Astrocyte (in vitro differentiated cells and primary cell): ENCODE data around the gene UNC5C. TPM values are rescaled to one million over a fixed set of nuclear protein-coding genes. Genes with fewer than 3 reads are reported as not detected.

Source experiments
- DNase-seq: peaks from one replicate; pipeline ENCODE4 v3.0.0-alpha.2; 2010; ENCODE audit warnings: low read depth
- FAIRE-seq: peaks from 2 replicates; lab custom pipeline; 2011; peaks lifted over from hg19 to GRCh38; lab: Jason Lieb, UNC
- H2AFZ ChIP-seq: 2 replicates; pipeline ENCODE4 v1.6.0; 2012; ENCODE audit warnings: low read depth, low read length, inconsistent platforms
- H3K27ac ChIP-seq: 2 replicates; pipeline ENCODE4 v1.5.1; 2011; ENCODE audit warnings: low read depth, low read length, inconsistent platforms
- H3K27me3 ChIP-seq: 2 replicates; pipeline ENCODE4 v1.6.0; 2011; ENCODE audit warnings: low read length, inconsistent platforms; ENCODE audit not compliant: insufficient read depth
- H3K36me3 ChIP-seq: 2 replicates; pipeline ENCODE4 v1.5.1; 2011; ENCODE audit warnings: low read length, inconsistent platforms; ENCODE audit not compliant: insufficient read depth
- H3K4me1 ChIP-seq: 2 replicates; pipeline ENCODE4 v1.5.1; 2011; ENCODE audit warnings: low read length, inconsistent platforms; ENCODE audit not compliant: insufficient read depth
- H3K4me2 ChIP-seq: 2 replicates; pipeline ENCODE4 v1.6.0; 2012; ENCODE audit warnings: low read length, inconsistent platforms
- H3K4me3 ChIP-seq: 2 replicates; pipeline ENCODE4 v1.5.1; 2011; ENCODE audit warnings: low read depth, mild to moderate bottlenecking, low read length, inconsistent platforms; ENCODE audit not compliant: insufficient read depth
- H3K79me2 ChIP-seq: 2 replicates; pipeline ENCODE4 v1.6.0; 2012; ENCODE audit warnings: mild to moderate bottlenecking, low read length, inconsistent platforms; ENCODE audit not compliant: insufficient read depth
- H3K9ac ChIP-seq: 2 replicates; pipeline ENCODE4 v1.6.0; 2012; ENCODE audit warnings: mild to moderate bottlenecking, low read length, inconsistent platforms
- H3K9me3 ChIP-seq: 2 replicates; pipeline ENCODE4 v1.5.1; 2012; ENCODE audit warnings: low read depth, mild to moderate bottlenecking, low read length, inconsistent platforms; ENCODE audit not compliant: insufficient read depth
- H4K20me1 ChIP-seq: 2 replicates; pipeline ENCODE4 v1.6.0; 2012; ENCODE audit warnings: low read length, inconsistent platforms; ENCODE audit not compliant: insufficient read depth
- H3K27ac Mint-ChIP-seq: one replicate; pipeline ENCODE4 v1.8.0; 2021; ENCODE audit warnings: mild to moderate bottlenecking, mixed read lengths; ENCODE audit not compliant: unreplicated experiment
- H3K27me3 Mint-ChIP-seq: one replicate; pipeline ENCODE4 v1.8.0; 2021; ENCODE audit warnings: low read depth, mixed read lengths; ENCODE audit not compliant: unreplicated experiment
- H3K36me3 Mint-ChIP-seq: one replicate; pipeline ENCODE4 v1.8.0; 2021; ENCODE audit warnings: low read depth, mixed read lengths; ENCODE audit not compliant: unreplicated experiment
- H3K4me1 Mint-ChIP-seq: one replicate; pipeline ENCODE4 v1.8.0; 2021; ENCODE audit warnings: low read depth, mixed read lengths; ENCODE audit not compliant: unreplicated experiment
- H3K4me3 Mint-ChIP-seq: one replicate; pipeline ENCODE4 v1.8.0; 2021; ENCODE audit warnings: mild to moderate bottlenecking, moderate library complexity, mixed read lengths; ENCODE audit not compliant: unreplicated experiment
- H3K9me3 Mint-ChIP-seq: one replicate; pipeline ENCODE4 v1.8.0; 2021; ENCODE audit warnings: mild to moderate bottlenecking, mixed read lengths; ENCODE audit not compliant: unreplicated experiment
- CTCF ChIP-seq: IDR thresholded peaks from 2 replicates; pipeline ENCODE4 v1.5.1; 2011; ENCODE audit warnings: low read depth, mild to moderate bottlenecking, inconsistent platforms, low read length, moderate library complexity; ENCODE audit not compliant: insufficient read depth
- EZH2 ChIP-seq: IDR thresholded peaks from 2 replicates; pipeline ENCODE4 v1.6.1; 2012; ENCODE audit warnings: mild to moderate bottlenecking, low read length, inconsistent platforms; ENCODE audit not compliant: insufficient read depth
- total RNA-seq: library from RNA; stranded (reverse); gene quantifications from 2 replicates; pipeline ENCODE4 v1.2.1, GENCODE V29; 2021

Gene UNC5C
- total RNA-seq, 1 donor from 2014 or later: 3.1 TPM

DNA sequence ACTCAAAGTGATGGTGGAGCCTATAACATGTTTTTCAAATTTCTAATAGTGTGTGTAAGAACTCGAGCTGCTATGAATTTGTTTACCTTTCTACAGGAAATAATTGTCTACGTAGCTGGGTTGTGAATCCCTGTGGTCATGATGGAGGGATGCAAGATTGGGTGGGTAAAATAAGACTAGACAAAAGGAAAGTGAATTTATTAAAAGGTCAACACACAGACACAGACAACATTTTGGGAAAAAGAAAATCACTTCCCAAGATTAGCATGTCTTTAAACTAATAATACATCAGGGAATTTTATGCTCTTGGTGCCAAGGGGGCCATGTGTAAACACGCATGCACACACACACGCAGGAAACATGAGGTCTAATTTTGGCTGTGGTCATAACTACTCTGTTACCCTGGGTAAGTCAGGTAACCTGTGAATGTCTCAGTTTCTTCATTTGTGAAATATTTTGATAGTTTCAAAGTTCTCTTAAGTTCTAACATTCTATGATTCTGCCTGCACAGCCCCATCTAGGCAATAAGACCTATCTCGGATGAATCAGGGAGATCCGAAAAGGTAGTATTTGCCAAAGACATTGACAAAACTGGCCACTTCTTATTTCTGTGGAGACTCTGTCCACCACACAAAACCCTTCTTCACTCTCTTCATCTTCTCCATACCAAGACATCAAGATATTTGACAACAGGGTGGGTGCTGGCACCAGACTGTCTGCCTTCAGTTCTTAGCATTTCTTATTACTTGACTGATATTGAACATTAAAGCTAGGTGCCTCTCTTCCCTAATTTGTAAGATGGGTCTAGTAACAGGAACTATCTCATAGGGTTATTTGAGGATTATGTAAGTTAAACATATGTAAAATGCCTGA is 1.6 kb upstream of the UNC5C start:
- no peak overlapping the region for H3K27ac Mint-ChIP-seq
- H2AFZ ChIP-seq: peak overlapping the region; percentile 96
- no peak for DNase-seq

GRCh38 chr4:95549246-95550114 is 707 bp upstream of the UNC5C start:
- Histone ChIP-seq H3K27me3 (peaks cover 3% of the 10 kb centered on the region), H3K4me1 (peaks cover 5% of the 10 kb centered on the region), H3K9me3 (no peaks in the 10 kb centered on the region), H3K4me3 (peak overlapping the region; percentile 80), H2AFZ (peak overlapping the region; percentile 96), H3K36me3 (no peaks in the 10 kb centered on the region), H3K9ac (peak overlapping the region; percentile 71), H3K4me2 (peak overlapping the region; percentile 99), H3K27ac (peak overlapping the region; percentile 1), H4K20me1 (no peaks in the 10 kb centered on the region), H3K79me2 (no peaks in the 10 kb centered on the region)
- Mint-ChIP-seq H3K36me3 (no peaks in the 10 kb centered on the region), H3K27ac (no peak overlapping the region), H3K9me3 (no peaks in the 10 kb centered on the region), H3K27me3 (peaks cover 6% of the 10 kb centered on the region), H3K4me1 (peaks cover 5% of the 10 kb centered on the region), H3K4me3 (peak overlapping the region; percentile 94)
- DNase-seq (peak; percentile 52), FAIRE-seq (no peak)
- TF ChIP-seq CTCF (no peak), EZH2 (no peak)

More for the DNA sequence above, 1.6 kb upstream of the UNC5C start:
- FAIRE-seq: no peak
- Histone ChIP-seq H3K27ac (no peak overlapping the region), H3K9ac (peak overlapping the region; percentile 71), H3K27me3 (peaks cover 3% of the 10 kb centered on the region), H3K4me3 (peak overlapping the region; percentile 80), H3K79me2 (no peaks in the 10 kb centered on the region), H3K9me3 (no peaks in the 10 kb centered on the region), H3K36me3 (no peaks in the 10 kb centered on the region), H3K4me2 (peak overlapping the region; percentile 99), H3K4me1 (peaks cover 5% of the 10 kb centered on the region), H4K20me1 (no peaks in the 10 kb centered on the region)
- TF ChIP-seq CTCF (no peak), EZH2 (no peak)
- H3K4me1 Mint-ChIP-seq: peaks cover 5% of the 10 kb centered on the region
- peak overlapping the region; percentile 94 for H3K4me3 Mint-ChIP-seq
- no peaks in the 10 kb centered on the region for H3K9me3 Mint-ChIP-seq
- H3K27me3 Mint-ChIP-seq: peaks cover 6% of the 10 kb centered on the region
- H3K36me3 Mint-ChIP-seq: no peaks in the 10 kb centered on the region
